OCI-M2 (cell line): ENCODE data around the gene LIPA.
"Not testable (repeated sequence)": the region's sequence is repeated elsewhere in the genome, so short reads cannot be mapped to it uniquely, and the experiment has no call there.

ENCODE experiments used
- DNase-seq: peaks from one replicate; lab custom pipeline; 2025; ENCODE audit not compliant: unreplicated experiment; lab: John Stamatoyannopoulos, UW

Gene LIPA

DNA sequence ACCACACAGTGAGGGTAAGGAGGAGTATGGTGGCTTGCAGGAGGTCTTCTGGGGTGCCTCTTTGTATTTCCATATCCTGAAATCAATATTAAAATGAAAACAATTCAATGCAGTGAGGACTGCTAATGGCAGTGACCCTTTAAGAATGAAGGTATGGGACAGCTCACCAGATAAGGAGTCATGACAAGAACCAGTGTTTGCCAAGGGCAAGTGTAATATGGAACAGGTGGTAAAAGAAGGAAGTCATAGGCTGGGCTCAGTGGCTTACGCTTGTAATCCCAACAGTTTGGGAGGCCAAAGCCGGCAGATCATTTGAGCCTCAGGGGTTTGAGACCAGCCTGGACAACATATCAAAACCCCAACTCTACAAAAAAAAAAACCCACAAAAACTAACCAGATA, 20.0 kb upstream of the LIPA start:
- DNase-seq, result no peak

DNA sequence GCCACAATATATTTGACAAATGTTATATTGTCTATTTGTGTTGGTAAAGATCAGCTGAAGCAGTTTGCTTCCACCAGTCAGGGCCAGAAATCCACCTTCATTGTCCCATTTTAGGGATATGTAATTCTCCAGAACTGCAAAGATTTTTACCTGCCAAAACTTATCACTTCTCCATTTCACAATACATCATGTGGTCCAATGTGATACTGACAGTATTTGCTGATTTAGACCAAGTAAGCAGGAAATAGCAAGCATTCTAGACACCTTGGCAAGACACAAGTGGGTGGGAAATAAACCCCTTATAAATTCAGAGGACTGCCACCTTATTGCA, 18.5 kb upstream of the LIPA start:
- DNase-seq, result no peak

DNA sequence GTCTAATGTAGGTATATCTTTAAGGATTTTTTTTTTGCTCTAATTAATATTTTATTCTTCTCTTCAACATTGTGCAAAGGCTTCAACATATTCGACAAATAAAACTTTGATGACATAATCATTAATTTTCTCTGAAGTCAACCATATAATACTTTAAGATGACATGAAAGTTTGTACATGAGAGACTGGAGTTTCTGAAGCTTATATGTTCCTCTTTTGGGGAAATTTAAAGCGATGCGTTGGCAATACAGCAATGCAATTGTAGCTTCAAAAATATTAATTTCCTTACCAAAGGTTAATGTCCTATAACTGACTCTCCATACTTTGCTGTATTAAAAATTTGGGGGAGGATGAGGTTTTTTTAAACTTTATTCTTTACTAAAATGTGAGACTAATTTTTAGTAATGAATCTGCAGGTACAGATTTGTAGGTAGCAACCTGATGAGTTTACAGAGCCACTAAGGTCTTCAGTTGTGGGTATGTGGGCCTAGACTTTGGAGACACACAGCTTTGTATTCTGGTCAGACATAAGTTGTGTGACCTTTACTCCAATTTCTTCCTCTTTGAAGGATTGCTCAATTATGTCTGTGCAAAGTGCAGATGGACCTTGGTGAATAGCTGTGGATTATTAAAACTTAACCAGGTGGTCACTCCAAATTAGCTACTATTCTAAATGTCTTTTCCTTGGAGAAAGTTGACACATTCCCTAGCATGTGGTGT, 18.0 kb upstream of the LIPA start:
- no peak for DNase-seq

DNA sequence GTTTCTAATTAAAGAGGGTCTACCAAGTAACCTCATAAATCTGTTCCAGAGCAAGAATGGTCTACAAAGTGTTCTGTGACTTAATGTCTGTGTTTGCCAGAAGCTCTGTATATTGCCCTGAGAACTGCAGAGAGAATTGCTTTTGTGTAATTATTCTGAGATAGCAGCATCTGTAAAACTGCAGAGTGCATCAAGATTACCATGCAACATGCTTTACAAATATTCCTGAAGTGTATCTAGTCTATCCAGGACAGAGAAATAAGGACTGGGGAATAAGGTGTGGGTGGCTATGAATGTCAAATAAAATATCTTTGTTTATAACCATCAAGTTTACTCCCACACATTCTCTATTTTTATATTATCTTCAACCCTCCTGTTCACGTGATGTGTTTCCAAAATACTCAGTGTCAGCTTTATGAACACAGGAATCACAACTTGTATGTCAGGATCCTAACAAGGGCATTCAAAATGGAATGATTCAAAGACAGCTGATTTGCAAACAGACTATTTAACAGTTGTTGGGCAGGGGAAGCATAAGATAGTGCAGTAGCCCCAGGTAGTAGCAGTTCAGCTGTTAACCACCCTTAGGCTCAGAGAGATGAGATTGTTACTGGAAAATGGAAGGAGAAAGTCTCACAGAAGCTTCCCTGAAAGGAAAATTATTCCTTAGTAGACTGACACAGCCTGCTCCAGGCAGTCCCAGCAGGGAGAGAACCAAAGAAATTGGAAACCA, 15.3 kb upstream of the LIPA start:
- DNase-seq, result no peak

DNA sequence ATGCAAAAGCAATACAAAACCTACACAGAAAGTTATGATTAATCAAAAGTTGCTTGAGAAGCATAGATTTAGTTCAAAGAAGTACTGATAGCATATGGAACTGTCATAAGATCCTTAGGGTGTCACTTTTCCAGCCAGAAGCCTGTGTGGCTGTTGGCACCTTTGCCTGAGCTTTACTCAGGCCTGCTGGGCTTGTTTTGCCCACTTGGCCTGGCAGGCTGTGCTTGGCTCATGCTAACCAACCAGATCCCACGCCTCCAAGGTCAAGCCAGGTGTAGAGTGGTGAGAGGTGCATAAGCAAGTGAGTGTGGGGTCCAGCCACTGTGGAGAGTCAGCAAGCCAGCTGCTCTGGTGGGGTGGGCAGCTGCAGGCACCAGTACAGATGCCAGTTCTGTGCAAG, 12.0 kb upstream of the LIPA start:
- DNase-seq, result no peak

DNA sequence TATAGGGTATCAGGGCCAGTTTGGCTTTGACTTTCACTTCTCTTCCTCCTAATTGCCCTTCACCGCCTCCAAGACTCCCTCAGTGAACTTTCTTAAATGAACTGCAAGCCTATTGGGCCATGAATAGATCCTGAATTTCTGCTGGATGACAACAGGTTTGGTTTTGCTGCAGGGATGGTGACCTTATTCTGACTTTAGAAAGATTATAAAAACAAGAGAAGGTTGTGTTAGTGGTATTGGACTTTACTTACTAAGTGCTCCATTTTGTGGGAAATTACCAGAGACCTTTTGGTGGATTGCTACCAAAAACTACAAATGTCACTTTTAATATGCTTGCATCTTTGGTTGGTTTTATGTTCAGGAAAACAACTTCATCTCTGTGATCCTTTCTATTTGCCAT, 11.5 kb upstream of the LIPA start:
- DNase-seq, result no peak

DNA sequence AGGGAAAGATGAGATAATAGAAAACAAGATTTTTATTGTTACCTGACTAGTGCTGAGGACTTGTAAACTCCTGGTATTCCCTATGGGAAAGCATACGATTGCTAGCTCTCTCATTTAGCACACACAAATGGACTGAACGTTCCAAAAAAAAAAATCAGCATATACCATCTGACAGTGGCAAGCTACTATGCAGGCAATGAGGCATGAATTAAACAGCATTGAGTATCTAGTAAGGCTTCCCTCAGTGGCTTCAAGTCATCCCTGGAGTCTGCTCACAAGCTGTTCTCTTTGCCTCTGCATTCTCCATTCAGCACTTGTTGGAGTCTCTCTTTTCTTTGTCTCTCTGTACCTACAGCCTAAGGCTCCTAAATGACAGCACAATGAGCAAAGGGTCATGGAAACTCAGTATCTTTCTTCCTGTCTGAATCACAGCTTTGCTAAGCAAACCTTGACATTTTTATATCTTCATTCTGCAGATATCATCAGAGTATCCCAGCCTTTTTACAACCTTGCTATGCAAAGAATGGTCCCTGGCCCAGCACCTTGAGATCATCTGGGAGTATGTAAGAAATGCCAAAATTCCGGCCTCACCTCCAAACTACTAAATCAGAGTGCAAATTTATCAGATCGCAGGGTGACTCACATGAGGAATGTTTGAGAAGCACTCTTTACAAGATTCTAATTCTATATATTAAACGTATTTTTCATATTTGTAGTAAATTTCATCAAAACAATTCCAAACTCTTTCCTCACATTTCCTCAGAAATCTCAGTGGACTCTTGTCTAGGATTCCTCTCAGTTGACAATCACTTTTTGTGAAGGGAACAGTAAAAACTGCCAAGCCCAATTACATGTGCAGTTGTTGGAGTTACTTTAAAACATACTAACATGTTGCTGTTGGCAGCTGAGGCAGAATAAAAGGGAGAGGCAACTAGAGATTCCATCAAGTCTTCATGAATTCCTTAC, 10.8 kb upstream of the LIPA start:
- no peak for DNase-seq

DNA sequence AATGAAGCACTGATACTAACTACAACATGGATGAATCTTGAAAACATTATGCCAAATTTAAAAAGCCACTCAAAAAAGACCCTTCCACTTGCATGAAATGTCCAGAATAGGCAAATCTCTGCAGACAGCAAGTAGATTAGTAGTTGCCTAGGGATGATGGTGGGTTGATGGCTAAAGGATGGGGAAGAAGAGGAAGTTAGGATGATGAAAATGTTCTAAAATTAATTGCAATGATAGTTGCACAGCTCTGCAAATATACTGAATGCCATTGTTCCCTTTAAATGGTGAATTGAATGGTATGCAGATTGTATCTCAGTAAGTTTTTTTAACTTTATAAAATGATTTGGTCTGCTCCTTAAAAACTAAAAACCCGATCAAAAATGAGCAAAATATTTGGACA, 7.3 kb upstream of the LIPA start:
- DNase-seq, result no peak

DNA sequence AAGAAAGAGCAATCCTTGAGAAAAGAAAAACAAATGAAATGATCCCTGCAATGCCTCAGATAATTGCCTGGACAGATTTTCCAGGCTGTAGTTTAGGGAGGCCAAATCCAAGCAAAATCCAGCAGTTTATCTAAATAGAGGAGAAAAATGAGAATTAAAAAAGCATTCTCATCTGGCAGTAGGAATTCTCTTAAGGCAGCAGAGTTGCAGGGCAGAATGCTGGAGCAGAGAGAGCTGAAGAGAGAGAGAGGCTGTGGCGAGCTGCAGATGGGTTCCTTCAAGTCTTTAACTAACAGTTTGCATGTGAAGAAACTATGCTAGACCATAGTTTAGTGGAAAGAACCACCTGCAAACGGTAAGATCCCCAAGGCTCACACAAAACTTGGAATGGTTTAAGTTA, 6.0 kb upstream of the LIPA start:
- no peak for DNase-seq

DNA sequence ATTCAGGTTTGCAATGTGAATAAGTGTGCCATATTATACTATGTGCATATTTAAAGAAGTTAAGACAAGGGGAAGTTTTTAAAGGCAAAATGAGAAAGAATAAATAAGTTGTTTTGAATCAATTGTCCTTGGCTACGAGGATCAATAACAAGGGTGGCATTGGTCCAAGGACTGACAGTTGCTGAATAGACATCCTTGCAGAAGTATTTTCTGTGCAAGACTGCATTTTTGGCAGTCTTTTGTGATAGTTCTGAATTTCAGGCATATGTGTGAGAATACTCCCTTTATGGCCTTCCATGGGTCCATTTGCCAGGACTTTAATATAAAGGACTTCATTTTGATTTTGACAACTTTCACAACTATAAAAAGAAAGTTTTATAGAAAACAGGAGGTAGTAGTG, 5.4 kb upstream of the LIPA start:
- no peak for DNase-seq

DNA sequence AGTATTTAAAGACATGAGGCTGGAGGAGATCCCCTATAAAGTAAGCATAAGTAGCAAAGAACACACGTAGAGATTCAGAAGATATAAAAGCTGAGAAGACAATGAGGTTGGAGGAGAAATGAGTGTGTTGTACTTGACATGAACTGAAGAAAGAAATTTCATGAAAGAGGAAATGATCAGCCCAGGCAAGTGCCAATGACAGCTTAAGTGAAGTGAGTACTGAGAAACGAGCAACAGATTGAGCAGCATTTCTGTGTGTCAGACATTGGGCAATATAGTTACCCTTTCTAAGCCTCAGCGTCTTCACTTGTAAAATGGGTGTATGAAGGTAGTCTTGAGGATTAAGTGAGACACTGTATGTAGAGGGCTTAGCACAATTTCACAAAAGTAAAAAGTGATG, 4.8 kb upstream of the LIPA start:
- DNase-seq, result no peak

DNA sequence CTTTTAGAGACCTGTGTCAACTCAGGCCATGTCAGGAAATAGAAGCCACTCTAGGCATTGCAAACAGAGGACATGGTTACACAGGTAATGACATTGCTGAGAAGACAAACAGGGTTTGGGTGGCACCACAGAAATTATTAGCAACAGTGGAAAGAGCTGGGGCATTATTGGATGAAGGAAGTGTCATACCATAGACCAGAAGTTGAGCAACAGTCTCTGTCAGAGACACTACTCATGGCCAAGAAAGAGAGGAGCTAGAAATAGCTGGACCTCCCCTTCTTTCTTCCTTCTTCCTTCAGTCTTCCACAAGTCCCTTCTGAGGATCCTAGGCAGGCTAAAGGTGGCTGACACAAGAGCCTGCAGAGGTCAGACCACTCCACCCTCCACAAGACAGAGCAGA, 4.2 kb upstream of the LIPA start:
- no peak for DNase-seq

DNA sequence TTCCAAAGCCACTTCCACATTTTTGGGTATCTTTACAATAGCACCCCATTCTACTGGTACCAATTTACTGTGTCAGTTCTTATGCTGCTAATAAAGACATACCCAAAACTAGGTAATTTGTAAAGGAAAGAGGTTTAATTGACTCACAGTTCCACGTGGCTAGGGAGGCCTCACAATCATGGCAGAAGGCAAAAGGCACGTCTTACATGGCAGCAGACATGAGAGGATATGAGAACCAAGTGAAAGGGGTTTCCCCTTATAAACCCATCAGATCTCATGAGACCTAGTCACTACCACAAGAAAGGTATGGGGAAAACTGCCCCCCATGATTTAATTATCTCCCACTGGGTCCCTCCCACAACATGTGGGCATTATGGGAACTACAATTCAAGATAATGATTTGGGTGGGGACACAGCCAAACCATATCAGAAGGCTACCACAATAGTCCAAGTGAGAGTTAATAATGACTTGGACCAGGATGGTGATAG, 3.6 kb upstream of the LIPA start:
- not testable (repeated sequence) for DNase-seq

DNA sequence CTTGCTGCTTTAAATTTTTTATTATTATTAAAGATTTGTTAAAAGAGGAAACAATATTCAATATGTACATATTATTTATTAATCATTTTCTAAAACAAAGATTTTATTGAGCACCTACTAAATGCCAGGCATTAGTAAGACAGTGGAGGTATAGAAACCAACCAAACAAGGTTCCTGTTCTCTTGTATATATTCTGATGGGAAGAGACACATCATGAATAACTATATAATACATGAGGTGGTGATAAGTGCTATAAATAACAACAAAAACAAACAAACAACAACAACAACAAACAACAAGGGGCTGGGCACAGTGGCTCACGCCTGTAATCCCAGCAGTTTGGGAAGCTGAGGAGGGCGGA, 630 bp upstream of the LIPA start:
- no peak for DNase-seq

DNA sequence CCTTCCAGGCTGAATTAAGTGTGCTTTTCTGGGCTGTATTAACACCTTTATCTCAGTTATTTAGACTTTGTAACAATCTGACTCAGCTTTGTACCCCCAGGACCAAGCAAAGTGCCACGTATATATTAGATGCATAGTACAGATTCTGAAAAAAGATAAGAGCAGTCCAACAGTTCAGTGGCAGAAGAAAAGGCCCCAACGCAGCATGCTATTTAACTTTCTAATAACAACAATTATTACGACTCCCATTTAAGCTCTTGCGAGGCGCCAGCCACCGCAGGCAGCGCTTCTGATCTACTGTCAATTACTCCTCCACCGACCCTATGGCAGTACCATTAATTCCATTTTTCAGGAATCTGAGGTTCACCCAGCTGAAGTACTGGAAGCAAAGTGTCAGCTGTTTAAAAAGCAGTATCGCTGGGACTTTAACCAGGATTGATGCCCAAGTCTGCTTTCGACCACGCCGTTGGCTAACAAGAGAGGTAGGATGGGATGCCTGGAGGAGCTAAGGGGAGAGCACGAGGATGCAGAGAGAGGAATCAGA, 638 bp downstream of the LIPA start:
- no peak for DNase-seq

DNA sequence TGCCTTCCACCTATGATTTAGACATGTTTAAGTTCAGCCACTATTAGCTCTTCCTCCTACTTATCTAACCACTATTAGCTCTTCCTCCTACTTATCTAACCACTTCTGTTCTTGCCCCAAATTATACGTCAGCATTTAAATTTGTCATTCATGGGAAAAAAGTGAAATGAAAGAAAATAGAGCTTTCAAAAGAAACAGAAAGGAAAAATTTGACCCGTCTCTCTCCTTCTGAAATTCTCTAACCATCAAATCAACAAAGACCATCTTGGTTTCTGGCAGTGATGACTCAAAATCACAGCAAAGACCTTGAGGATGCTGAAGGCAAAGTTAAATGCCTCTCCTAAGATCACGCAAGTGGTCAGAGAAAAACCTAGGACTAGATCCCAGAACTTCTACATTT, 2.6 kb downstream of the LIPA start:
- no peak for DNase-seq

DNA sequence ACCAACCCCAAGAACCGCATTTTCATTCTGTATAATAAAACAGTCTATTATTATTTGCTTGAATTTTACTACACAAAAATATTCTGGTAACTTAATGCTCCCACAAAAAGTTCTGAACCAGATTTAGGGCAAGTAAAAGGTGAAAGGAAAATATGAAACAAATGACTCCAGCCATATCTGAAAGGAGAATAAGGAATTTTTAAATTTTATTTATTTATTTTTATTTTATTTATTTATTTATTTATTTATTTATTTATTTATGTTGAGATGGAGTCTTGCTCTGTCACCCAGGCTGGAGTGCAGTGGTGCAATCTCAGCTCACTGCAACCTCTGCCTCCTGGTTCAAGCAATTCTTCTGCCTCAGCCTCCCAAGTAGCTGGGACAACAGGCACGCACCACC, 4.0 kb downstream of the LIPA start:
- DNase-seq, result not testable (repeated sequence)

DNA sequence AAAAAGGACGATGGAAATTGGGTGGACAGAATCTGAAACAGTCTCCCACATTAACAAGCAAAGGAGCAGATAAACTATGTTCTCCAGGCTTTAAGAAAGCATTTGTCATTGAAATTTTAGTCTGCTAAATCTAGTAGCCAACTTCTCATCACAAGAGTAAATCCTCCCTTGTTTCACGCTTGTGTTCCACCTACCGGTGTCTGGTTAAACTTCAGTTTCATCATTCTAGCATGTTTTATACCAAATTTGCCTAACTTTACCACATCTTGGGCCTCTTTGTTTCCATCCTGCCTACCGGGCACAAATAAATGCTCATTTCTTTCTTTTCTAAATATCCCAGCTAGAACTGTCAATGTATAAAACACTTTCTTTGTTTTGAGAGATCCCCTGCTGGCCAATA, 5.8 kb downstream of the LIPA start:
- DNase-seq, result no peak

DNA sequence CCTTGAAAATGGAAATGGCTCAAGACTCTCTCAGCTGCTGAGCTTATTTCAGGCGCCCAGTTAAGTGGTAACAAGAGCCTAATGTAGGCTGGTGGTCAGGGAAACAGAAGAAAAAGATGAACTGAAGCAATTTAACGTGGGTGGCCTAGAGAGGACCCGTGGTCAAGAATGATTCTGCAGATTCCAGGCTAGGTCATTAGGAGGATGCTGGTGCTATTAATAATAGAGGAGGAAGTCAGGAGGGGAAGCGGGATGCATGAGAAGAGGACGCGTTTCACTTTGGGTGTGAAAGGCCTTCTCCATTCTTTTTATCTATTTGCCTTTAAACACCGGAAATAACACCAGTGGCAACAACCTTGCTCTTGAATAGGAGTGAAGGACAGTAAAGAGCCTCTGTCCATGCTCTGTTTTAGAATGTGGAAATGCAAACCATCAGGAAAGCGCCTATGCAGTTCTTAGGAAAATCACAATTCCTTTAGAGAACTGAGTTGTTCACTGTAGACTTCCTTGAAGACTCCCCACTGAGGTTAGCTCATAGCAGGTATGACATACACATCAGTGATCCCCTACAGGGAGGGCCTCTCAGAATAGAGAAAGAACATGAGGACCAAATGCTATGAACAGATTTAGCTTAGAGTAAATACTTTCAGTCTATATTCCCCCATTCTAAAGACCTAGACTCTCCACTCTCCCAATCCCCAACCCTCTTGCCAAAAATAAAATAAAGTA, 8.6 kb downstream of the LIPA start:
- no peak for DNase-seq

DNA sequence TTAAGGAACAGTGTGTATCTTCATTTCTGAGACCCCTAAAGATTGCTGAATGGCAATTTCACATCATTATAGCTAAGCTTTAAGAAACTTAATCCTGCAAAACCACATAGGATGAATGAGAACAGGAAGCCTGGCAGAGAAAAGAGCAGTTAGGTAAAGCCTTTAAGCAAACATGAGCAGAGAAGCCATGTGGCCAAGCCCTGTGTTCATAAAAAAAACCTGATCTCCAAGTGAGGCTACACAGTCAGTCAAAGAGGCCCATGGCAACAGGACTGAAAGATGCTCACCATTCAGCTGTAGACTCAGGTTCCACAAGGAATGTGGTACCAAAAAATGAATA, 9.3 kb downstream of the LIPA start:
- no peak for DNase-seq
